Measurements from ENCODE around the gene UBALD1. TPM values are rescaled to one million over a fixed set of nuclear protein-coding genes. Genes with fewer than 3 reads are reported as not detected.

The UBALD1 gene
- total RNA-seq, 3 donors from 2014 or later (not counting 1 experiment from before 2014, with no cell fraction given): 40.8 to 54.4 (median 53.6) TPM

DNA sequence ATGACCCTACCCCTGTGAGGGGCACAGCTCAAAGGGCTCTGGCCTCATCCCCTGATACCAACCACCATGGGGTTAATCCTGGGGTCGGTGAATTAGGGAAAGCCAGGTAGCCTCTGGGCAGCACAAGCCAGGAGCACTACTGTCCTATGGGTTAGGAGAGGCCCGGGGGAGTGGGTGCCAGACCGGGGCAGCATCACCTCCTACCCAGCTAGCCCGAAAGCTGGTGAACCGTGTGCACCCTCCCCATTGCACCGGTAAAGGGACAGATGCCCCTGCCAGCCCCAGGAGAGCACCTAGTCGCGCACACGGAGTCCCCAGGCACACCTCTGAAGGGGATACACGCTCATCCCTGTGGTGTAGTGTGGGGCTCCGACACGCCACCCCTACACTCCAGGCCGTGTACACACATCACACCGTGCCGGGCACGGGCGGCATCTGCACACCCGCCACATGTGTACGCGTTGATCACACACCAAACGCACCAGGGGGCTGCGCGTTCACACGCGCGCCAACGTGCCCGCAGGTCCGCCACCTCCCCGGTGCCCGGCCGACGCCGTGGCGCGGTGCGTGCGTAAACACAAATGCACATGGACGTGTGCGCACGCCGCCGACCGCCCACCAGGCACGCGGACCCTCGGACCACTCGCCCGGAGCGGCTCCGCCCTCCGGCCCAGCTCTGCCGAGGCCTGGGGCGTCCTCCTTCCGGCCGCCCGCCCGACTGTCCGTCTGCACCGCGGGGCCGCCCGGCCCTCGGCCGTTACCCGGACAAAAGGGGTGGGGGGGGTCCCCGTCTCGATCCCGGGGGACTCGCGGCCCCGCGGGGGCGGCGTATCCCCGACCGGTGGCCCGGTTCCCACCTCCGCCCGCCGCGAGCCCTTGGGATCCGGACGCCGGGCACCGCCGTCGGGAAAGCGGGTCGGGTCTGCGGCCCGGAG, 785 bp downstream of the UBALD1 start:
- DNase-seq (peak; percentile 23 to 55), ATAC-seq (no peak)
- Mint-ChIP-seq H3K27me3 (ENCODE audit: low read depth in 2 of 2) (no peaks in the 10 kb centered on the region), H3K4me3 (peak overlapping the region; percentile 59), H3K27ac (peak overlapping the region in 1 of 2 donors; percentile 99), H3K9me3 (no peaks in the 10 kb centered on the region), H3K36me3 (no peaks in the 10 kb centered on the region), H3K4me1 (peaks cover 14 to 34% of the 10 kb centered on the region in 2 donors)
- intact Hi-C loops (cut with micrococcal nuclease): loop anchor here (10.0 kb wide), 2 partner anchors 199 to 359 kb away; partner anchors contain the start of gene CORO7
- Histone ChIP-seq H3K4me3 (ENCODE audit: low read length) (peak overlapping the region; percentile 45), H3K9me3 (ENCODE audit: control insufficient read depth, insufficient read depth, low read length) (no peaks in the 10 kb centered on the region), H3K36me3 (ENCODE audit: control insufficient read depth, insufficient read depth, low read length) (peaks cover 6% of the 10 kb centered on the region), H3K27ac (ENCODE audit: low read length) (no peak overlapping the region), H3K27me3 (ENCODE audit: control insufficient read depth, insufficient read depth, low read length) (no peaks in the 10 kb centered on the region), H3K4me1 (ENCODE audit: control insufficient read depth, insufficient read depth, low read length) (peaks cover 43% of the 10 kb centered on the region)
- WGBS (ENCODE audit: insufficient coverage): 2% methylated on average over 92 of the region's 92 CpGs
- TF ChIP-seq CTCF (IDR thresholded peaks at IDR 0.05): no peak

GRCh38 chr16:4612977-4613635, 1.6 kb downstream of the UBALD1 start:
- intact Hi-C loops (cut with micrococcal nuclease): loop anchor here (10.0 kb wide), 2 partner anchors 198 to 358 kb away; partner anchors contain the start of gene CORO7
- Mint-ChIP-seq H3K27ac (no peak overlapping the region), H3K36me3 (no peaks in the 10 kb centered on the region), H3K27me3 (ENCODE audit: low read depth in 2 of 2) (no peaks in the 10 kb centered on the region), H3K9me3 (no peaks in the 10 kb centered on the region), H3K4me1 (peaks cover 14 to 34% of the 10 kb centered on the region in 2 donors), H3K4me3 (peak overlapping the region; percentile 59)
- no peak for DNase-seq
- Histone ChIP-seq H3K27ac (ENCODE audit: low read length) (no peak overlapping the region), H3K4me3 (ENCODE audit: low read length) (peak overlapping the region; percentile 45), H3K4me1 (ENCODE audit: control insufficient read depth, insufficient read depth, low read length) (peaks cover 43% of the 10 kb centered on the region), H3K27me3 (ENCODE audit: control insufficient read depth, insufficient read depth, low read length) (no peaks in the 10 kb centered on the region), H3K9me3 (ENCODE audit: control insufficient read depth, insufficient read depth, low read length) (no peaks in the 10 kb centered on the region), H3K36me3 (ENCODE audit: control insufficient read depth, insufficient read depth, low read length) (peaks cover 8% of the 10 kb centered on the region)
- WGBS (ENCODE audit: insufficient coverage): 78% methylated on average over 14 of the region's 14 CpGs
- ATAC-seq: no peak
- TF ChIP-seq CTCF (IDR thresholded peaks at IDR 0.05): no peak

GRCh38 chr16:4612474-4612931, 2.2 kb downstream of the UBALD1 start:
- Histone ChIP-seq H3K27me3 (ENCODE audit: control insufficient read depth, insufficient read depth, low read length) (no peaks in the 10 kb centered on the region), H3K9me3 (ENCODE audit: control insufficient read depth, insufficient read depth, low read length) (no peaks in the 10 kb centered on the region), H3K27ac (ENCODE audit: low read length) (no peak overlapping the region), H3K4me3 (ENCODE audit: low read length) (no peak overlapping the region), H3K4me1 (ENCODE audit: control insufficient read depth, insufficient read depth, low read length) (peaks cover 42% of the 10 kb centered on the region), H3K36me3 (ENCODE audit: control insufficient read depth, insufficient read depth, low read length) (peaks cover 8% of the 10 kb centered on the region)
- TF ChIP-seq CTCF (IDR thresholded peaks at IDR 0.05): no peak
- Mint-ChIP-seq H3K36me3 (no peaks in the 10 kb centered on the region), H3K27me3 (ENCODE audit: low read depth in 2 of 2) (no peaks in the 10 kb centered on the region), H3K27ac (no peak overlapping the region), H3K4me3 (no peak overlapping the region), H3K4me1 (peaks cover 14 to 34% of the 10 kb centered on the region in 2 donors), H3K9me3 (no peaks in the 10 kb centered on the region)
- DNase-seq (no peak), ATAC-seq (no peak)
- WGBS (ENCODE audit: insufficient coverage): 97% methylated on average over 7 of the region's 7 CpGs
- intact Hi-C loops (cut with micrococcal nuclease): loop anchor here (10.0 kb wide), 2 partner anchors 198 to 358 kb away; partner anchors contain the start of gene CORO7

Measured in natural killer cell (primary cell).